DOHH2 (cell line): ENCODE measurements around the gene GRK1.

Source experiments
- H3F3A ChIP-seq: fragments of 200-600 bp; sonication (generic), shearing (Covaris generic); 2 replicates; pipeline ENCODE4 v1.6.0; 2016; ENCODE audit warnings: antibody characterized with exemption, mild to moderate bottlenecking; ENCODE audit not compliant: control insufficient read depth, insufficient read depth
- H3K27ac ChIP-seq: fragments of 200-600 bp; sonication (generic); 2 replicates; pipeline ENCODE4 v1.5.1; 2014; ENCODE audit warnings: low read depth, mild to moderate bottlenecking, low read length, moderate library complexity
- H3K27me3 ChIP-seq: fragments of 200-600 bp; sonication (generic); 2 replicates; pipeline ENCODE4 v1.6.1; 2014; ENCODE audit warnings: mild to moderate bottlenecking, low read length, mixed read lengths; ENCODE audit not compliant: control insufficient read depth
- H3K36me3 ChIP-seq: fragments of 200-600 bp; sonication (generic); 2 replicates; pipeline ENCODE4 v1.6.1; 2014; ENCODE audit warnings: mild to moderate bottlenecking, low read length, moderate library complexity, mixed read lengths; ENCODE audit not compliant: control insufficient read depth
- H3K4me1 ChIP-seq: fragments of 200-600 bp; sonication (generic); 2 replicates; pipeline ENCODE4 v1.6.1; 2014; ENCODE audit warnings: mild to moderate bottlenecking, low read length, mixed read lengths; ENCODE audit not compliant: control insufficient read depth
- H3K4me2 ChIP-seq: fragments of 200-600 bp; sonication (generic); 2 replicates; pipeline ENCODE4 v1.6.0; 2014; ENCODE audit warnings: mild to moderate bottlenecking, low read length, moderate library complexity
- H3K4me3 ChIP-seq: fragments of 200-600 bp; sonication (generic); 2 replicates; pipeline ENCODE4 v1.5.1; 2014; ENCODE audit warnings: mild to moderate bottlenecking, low read length, mixed read lengths
- H3K79me2 ChIP-seq: fragments of 200-600 bp; sonication (generic); 2 replicates; pipeline ENCODE4 v1.6.1; 2014; ENCODE audit warnings: mild to moderate bottlenecking, low read length, mixed read lengths; ENCODE audit not compliant: control insufficient read depth
- H3K9me2 ChIP-seq: fragments of 200-600 bp; sonication (generic); replicated peaks from 2 replicates; pipeline ENCODE4 v1.6.1; 2014; ENCODE audit warnings: mild to moderate bottlenecking, low read length, mixed read lengths; ENCODE audit not compliant: control insufficient read depth
- H3K9me3 ChIP-seq: fragments of 200-600 bp; sonication (generic); 2 replicates; pipeline ENCODE4 v1.6.1; 2014; ENCODE audit warnings: antibody characterized with exemption, low read length, mixed read lengths; ENCODE audit not compliant: control insufficient read depth, insufficient read depth
- H4K20me1 ChIP-seq: fragments of 200-600 bp; sonication (generic); 2 replicates; pipeline ENCODE4 v1.6.0; 2014; ENCODE audit warnings: low read depth, mild to moderate bottlenecking, antibody characterized with exemption, low read length, moderate library complexity; ENCODE audit not compliant: control insufficient read depth, insufficient read depth
- EZH2phosphoT487 ChIP-seq: fragments of 200-600 bp; sonication (generic); IDR thresholded peaks from 2 replicates; pipeline ENCODE4 v1.6.1; 2017; ENCODE audit warnings: borderline replicate concordance, mild to moderate bottlenecking, antibody characterized with exemption, low read length, moderate library complexity, mixed read lengths
- TF ChIP-seq, protein P1 (sequence below): fragments of 200-600 bp; sonication (generic); IDR thresholded peaks from one replicate; pipeline ENCODE4 v1.5.1; 2014; ENCODE audit warnings: antibody characterized with exemption, mild to moderate bottlenecking, low read depth, low read length; ENCODE audit not compliant: poor library complexity, severe bottlenecking

The GRK1 gene

DNA sequence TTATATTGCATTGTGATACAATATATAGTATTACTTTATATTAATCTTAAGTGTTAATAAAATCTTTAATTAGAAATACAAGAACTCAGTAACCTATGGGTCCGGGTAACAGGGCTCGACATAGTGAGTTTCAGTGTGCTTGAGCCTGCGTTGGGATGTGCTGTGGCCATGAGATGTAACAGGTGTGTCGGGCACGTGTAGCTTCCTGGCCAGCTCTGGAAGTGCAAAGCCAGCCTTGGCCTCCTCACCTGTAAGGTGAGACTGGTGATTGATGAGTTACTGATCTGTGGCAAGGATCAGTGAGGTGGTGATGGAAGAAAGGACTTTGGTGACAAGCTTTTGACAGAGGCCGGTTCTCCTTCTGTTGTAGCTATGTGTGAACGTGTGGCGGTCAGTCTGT lies 28.2 kb upstream of the GRK1 start:
- Histone ChIP-seq H3K27ac (no peak overlapping the region), H3F3A (peaks cover 12% of the 10 kb centered on the region), H3K36me3 (peaks cover 89% of the 10 kb centered on the region), H3K4me2 (no peak overlapping the region), H3K4me3 (no peak overlapping the region), H3K27me3 (no peaks in the 10 kb centered on the region), H3K79me2 (no peaks in the 10 kb centered on the region), H3K9me3 (no peaks in the 10 kb centered on the region), H3K4me1 (no peaks in the 10 kb centered on the region), H4K20me1 (0 out of 2 replicates have a peak, but pooled peaks cover 4% of the 10 kb centered on the region), H3K9me2 (no peaks in the 10 kb centered on the region)
- TF ChIP-seq, protein P1, sequence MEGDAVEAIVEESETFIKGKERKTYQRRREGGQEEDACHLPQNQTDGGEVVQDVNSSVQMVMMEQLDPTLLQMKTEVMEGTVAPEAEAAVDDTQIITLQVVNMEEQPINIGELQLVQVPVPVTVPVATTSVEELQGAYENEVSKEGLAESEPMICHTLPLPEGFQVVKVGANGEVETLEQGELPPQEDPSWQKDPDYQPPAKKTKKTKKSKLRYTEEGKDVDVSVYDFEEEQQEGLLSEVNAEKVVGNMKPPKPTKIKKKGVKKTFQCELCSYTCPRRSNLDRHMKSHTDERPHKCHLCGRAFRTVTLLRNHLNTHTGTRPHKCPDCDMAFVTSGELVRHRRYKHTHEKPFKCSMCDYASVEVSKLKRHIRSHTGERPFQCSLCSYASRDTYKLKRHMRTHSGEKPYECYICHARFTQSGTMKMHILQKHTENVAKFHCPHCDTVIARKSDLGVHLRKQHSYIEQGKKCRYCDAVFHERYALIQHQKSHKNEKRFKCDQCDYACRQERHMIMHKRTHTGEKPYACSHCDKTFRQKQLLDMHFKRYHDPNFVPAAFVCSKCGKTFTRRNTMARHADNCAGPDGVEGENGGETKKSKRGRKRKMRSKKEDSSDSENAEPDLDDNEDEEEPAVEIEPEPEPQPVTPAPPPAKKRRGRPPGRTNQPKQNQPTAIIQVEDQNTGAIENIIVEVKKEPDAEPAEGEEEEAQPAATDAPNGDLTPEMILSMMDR: no peak
- TF ChIP-seq EZH2phosphoT487: no peak

DNA sequence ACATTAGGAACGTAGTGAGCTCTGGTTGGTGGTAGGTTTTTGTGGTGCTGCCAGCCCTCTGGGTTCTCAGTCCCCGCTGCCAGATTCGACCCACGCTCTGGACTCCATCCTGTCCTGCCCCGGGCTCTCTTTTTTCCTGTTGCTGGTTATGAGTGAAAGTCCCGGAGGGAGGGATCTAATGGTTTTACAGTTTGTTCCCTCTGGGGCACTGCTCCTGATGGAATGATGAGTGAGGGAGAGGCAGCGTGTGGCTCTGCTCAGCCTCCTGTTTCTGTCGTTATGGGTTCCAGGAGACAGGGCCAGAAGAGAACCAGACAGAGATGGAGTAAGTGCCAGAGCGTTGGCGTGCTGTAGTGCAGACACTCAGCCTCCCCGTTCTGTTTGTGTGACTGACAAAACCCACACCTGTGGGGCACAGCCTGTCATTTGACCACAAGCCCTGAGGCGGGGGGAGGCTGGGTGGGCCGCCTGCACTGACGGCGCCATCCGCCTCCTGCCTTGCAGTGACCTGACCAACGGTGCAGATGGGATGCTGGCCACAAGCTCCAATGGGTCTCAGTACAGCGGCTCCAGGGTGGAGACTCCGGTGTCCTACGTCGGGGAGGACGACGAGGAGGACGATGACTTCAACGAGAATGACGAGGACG lies 27.3 kb upstream of the GRK1 start:
- TF ChIP-seq EZH2phosphoT487: no peak
- TF ChIP-seq, protein P1: no peak
- 0 out of 2 replicates have a peak, but pooled peaks cover 4% of the 10 kb centered on the region for H4K20me1 ChIP-seq
- H3K79me2 ChIP-seq: no peaks in the 10 kb centered on the region
- H3K4me2 ChIP-seq: no peak overlapping the region
- no peak overlapping the region for H3K4me3 ChIP-seq
- no peak overlapping the region for H3K27ac ChIP-seq
- H3F3A ChIP-seq: peaks cover 15% of the 10 kb centered on the region
- H3K27me3 ChIP-seq: no peaks in the 10 kb centered on the region
- H3K9me2 ChIP-seq: no peaks in the 10 kb centered on the region
- peaks cover 80% of the 10 kb centered on the region for H3K36me3 ChIP-seq
- H3K4me1 ChIP-seq: no peaks in the 10 kb centered on the region
- H3K9me3 ChIP-seq: no peaks in the 10 kb centered on the region

DNA sequence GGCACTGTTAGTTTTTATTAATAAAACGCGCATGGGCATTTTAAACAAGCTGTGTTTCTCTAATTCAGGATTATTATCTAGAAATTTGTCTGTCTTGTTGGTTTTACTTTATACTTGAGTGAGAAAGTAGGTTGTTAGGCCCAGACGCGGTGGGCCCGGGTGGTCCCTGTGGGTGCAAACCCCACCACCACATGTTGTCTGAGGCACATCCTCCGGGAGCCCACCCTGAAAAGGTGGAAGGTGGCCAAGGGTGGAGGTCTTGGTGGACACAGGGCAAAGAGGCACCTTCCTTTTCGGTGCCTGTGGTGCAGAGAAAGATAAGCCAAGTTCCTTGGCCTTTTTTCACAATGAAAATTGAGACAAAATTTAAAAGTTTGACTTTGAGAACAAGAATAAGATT lies 25.6 kb upstream of the GRK1 start:
- Histone ChIP-seq H3K4me1 (no peaks in the 10 kb centered on the region), H3K9me2 (no peaks in the 10 kb centered on the region), H3K9me3 (no peaks in the 10 kb centered on the region), H3K27ac (no peak overlapping the region), H3K4me3 (no peak overlapping the region), H4K20me1 (0 out of 2 replicates have a peak, but pooled peaks cover 5% of the 10 kb centered on the region), H3F3A (peaks cover 23% of the 10 kb centered on the region), H3K4me2 (no peak overlapping the region), H3K27me3 (no peaks in the 10 kb centered on the region), H3K36me3 (peaks cover 67% of the 10 kb centered on the region), H3K79me2 (no peaks in the 10 kb centered on the region)
- no peak for TF ChIP-seq EZH2phosphoT487
- TF ChIP-seq, protein P1: no peak
